Stimulated activated CD8-positive, alpha-beta memory T cell treated with anti-CD3 and anti-CD28 coated beads, Interleukin-15, amount 100 ng/mL, for 48 hours (primary cell): Measurements from ENCODE around the gene GLI1.
"Not testable (repeated sequence)": the region's sequence is repeated elsewhere in the genome, so short reads cannot be mapped to it uniquely, and the experiment has no call there.

Source experiments
- DNase-seq, 2 donors: peaks; one replicate each; pipeline ENCODE4 v3.0.0-alpha.2; 2020; ENCODE audit warnings: low read depth in 2 of 2

Gene GLI1

DNA sequence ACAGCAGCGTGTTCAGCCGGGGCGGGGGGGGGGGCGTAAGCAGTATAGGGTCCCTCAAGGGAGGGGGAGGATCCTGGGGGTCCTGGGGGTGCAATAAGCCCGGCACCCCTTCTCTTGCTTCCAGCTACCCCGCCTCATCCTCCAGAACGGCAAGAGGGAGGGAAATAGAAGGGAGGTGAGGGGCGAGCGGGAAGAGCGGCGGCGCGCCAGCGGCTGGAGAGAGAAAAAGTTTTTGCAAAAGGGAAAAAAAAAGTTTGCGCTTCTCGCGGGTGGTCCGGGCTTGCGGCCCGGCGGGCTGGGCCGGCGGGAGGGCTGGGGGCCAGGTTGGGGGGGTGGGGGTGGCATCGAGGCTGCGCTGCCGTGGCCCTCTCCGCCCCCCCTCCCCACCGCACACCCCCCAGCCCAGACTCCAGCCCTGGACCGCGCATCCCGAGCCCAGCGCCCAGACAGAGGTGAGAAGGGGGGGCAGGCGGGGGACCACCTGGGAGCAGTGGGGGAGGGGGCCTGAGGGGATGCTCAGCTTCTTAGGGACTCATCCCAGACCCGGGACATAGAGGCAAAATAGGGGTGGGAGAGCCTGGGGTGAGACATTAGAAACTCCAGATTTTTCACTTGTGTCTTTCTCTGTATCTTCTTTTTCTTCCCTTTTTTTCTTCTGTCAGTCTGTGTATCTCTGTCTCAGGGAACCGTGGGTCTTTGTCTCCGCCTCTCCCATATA, at the start of gene GLI1:
Gene GLI1 (plus strand): TSS at position 36 of the 718 bp plus-strand sequence. CDS start 3,907 bp downstream, outside the sequence.
- DNase-seq = no peak

DNA sequence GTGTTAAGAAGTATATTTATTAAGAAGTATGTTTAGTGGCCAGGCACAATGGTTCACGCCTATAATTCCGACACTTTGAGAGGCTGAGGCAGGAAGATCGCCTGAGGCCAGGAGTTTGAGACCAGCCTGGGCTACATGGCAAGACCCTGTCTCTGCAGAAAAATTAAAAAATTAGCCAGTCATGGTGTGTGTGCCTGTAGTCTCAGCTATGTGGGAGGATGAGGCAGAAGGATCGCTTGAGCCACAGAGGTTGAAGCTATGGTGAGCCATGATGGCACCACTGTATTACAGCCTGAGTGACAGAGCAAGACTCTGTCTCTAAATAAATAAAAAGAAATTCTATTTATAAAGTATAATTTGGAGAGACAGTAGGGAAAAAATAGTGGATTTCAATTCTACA, 49.1 kb upstream of the GLI1 start:
- no peak for DNase-seq

DNA sequence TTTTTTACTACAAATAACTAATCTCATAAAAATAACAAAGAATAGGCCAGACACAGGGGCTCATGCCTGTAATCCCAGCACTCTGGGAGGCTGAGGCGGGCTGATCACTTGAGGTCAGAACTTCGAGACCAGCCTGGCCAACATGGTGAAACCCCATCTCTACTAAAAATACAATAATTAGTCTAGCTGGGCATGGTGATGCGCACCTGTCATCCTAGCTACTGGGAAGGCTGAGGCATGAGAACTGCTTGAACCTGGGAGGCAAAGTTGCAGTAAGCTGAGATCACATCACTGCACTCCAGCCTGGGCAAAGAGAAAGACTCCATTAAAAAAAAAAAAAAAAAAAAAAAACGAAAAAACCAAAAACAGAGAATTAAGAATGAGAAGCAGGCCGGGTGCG, 45.4 kb upstream of the GLI1 start:
- DNase-seq = not testable (repeated sequence)

DNA sequence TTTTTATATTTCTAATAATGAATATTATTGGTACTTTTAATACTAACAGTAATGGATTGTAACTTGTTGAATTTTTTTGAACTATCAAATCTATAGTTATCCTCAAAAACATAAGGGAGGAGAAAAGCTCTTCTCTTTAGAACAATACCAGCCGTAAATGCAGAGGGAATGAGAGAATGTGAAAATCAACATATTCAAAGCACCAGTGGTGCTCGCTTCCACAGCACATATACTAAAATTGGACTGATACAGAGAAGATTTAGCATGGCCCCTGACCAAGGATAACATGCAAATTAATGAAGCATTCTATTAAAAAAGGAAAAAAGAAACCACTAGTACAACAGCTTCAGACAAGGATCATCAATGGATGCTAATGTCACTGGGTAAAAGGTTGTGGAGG, 44.5 kb upstream of the GLI1 start:
- no peak for DNase-seq

DNA sequence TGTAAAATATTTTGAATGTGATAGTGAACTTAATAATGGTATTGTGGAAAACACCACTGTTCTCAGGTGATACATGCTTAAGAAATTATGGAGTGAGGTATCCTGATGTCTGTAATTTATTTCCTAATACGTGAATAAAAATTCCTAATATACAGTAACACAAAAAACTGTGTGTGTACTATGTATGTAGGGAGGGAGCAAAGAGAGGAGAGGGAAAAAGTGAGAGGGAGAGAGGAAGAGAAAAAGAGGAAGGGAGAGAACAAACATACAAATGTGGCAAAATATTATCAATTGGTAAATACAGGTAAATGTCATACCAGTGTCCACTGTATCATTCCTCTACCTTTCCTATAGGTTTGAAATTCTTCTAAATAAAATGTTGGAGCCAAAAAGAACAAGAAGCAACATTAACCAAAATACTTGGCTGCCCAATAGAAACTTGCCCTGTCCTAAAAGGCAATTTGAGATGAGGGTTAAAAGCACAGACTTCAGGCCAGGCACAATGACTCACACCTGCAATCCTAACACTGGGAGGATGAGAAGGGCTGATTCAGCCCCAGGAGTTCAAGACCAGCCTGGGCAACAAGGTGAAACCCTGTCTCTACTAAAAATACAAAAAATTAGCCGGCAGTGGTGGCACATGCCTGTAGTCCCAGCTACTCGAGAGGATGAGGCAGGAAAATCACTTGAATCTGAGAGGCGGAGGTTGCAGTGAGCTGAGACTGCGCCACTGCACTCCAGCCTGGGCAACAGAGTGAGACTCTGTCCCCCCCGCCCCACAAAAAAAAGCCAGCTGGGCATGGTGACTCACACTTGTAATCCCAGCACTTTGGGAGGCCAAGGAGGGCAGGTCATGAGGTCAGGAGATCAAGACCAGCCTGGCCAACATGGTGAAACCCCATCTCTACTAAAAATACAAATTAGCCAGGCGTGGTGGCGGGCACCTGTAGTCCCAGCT, 43.3 kb upstream of the GLI1 start:
- DNase-seq = no peak

DNA sequence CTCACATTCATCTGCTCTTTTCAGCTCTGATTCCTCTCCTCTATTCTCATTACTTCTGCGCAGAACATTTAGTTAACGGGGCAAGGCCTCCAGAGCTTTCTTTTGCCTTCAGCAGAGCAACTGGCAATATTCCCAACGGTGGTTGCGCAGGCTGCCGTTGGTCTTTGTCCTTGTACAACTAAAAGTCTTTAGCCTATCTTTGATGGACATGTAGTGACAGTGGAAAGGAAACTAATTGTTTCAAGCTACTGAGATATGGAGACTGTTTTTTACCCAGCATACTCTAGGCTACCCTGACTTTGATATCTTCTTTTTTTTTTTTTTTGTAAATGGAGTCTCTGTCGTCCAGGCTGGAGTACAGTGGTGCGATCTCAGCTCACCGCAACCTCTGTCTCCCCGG, 41.3 kb upstream of the GLI1 start:
- DNase-seq = no peak

DNA sequence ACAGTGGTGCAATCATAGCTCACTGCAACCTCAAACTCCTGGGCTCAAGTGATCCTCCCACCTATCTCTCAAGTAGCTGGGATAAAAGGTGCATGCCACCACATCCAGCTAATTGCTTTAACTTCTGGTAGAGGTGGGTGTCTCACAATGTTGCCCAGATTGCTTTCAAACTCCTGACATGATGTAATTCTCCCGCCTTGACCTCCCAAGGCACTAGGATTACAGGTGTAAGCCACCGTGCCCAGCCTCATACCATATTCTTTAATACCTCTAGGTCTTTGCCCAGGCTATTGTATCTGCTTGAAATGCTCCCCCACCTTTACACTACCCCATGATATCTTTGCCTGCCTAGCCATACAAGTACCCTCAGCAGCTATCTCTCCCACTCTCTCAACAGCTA, 40.1 kb upstream of the GLI1 start:
- no peak for DNase-seq

DNA sequence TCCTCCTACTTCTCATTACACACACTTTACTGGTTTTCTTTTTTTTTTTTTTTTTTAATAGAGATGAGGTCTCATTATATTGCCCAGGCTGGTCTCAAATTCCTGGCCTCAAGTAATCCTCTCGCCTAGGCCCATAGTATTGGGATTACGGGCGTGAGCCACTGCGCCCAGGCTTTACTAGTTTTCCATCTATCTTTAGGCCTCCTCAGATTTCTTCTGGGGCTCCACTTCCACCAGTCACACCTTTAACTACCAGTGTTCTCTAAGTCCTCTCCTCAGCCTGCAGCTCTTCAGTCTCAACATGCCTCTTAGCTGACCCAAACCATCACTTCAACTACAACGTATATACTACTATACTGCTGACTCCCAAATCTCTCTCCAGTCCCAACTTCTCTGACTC, 39.1 kb upstream of the GLI1 start:
- DNase-seq = no peak

DNA sequence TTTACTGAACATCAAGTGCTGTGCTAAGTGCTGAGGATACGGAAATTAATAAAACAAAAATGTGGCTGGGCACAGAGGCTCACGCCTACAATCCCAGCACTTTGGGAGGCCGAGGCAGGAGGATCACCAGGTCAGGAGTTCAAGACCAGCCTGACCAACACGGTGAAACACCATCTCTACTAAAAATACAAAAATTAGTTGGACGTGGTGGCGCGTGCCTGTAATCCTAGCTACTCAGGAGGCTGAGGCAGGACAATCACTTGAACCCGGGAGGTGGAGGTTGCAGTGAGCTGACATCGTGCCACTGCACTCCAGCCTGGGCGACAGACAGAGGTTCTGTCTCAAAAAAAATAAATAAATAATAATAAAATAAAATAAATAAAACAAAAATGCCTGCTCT, 32.6 kb upstream of the GLI1 start:
- not testable (repeated sequence) for DNase-seq

DNA sequence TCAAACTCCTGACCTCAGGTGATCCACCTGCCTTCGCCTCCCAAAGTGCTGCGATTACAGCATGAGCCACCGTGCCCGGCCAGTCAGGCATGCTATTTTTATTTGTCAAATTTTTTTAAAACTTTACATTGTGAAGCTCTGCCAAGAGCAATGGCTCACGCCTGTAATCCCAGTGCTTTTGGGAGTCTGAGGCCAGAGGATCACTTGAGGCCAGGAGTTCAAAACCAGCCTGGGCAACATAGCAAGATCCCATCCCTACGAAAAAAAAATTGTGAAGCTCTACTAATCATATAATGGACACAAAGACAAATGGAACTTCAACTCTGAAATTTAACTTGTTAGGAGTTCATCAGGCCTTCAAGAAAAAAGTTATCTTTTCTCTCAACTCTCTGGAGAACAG, 30.6 kb upstream of the GLI1 start:
- DNase-seq = no peak

DNA sequence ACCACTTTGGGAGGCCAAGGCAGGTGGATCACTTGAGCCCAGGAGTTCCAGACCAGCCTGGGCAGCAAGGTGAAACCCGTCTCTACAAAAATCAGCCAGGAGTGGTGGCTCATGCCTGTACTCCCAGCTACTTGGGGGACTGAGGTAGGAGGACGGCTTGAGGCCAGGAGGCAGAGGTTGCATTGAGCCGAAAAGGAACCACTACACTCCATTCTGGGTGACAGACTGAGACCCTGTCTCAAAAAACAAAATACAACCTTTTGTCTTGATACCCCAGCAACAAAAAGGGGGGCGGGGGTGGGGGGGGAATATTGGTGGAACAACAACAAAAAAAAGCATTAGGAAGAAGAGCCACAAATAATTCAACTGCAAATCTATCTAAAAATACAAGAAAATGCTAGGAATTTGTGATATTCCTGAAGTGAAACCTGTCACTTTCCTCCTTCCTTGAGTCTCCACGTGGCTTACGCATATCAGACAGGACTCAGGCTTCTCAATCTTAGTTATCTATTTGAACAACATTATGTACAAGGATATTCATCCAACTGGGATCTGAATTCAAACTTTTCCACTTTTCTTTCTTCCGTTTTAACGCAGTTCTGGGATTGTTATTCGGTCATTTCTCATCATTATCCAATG, 30.0 kb upstream of the GLI1 start:
- no peak for DNase-seq

DNA sequence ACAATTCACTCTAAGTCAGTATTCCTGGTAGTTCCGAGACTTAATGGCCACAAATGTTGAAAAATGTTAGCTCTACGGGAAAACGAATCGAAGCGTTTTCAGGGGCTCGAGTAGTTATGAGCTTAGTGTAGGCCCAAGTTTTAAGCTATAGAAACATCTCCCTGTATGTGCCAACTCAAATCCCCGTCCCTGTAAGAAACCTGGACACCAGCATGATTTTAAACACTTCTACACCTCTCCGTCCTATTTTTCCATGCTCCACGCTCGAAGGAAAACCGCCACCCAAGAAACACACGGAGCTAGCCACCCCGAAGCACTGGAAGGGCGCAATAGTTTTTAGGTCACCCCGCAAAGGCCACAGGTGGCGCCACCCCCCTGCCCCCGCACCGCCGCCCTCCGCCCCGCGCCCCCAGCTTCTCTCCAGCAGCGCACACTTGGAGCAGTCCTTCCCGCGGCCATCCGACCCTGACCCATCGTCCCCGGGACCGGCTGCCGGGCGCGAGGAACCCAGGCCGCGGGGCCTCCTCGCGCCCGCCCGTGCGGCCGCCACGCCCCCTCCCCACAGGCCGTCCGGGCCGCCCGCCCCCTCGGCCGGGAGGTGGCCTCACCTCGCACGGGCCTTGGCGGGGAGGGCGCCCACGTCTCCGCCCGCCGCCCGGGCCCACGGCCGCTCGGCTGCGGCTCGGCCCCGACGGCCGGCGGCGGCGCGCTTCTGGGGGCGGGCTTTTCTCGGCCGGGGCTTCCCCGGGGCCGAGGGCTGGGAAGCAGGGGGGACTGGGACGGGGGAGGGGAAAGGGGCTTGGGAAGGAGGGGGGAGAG, 29.3 kb upstream of the GLI1 start:
- peak in 1 of 2 donors; percentile 61 for DNase-seq

DNA sequence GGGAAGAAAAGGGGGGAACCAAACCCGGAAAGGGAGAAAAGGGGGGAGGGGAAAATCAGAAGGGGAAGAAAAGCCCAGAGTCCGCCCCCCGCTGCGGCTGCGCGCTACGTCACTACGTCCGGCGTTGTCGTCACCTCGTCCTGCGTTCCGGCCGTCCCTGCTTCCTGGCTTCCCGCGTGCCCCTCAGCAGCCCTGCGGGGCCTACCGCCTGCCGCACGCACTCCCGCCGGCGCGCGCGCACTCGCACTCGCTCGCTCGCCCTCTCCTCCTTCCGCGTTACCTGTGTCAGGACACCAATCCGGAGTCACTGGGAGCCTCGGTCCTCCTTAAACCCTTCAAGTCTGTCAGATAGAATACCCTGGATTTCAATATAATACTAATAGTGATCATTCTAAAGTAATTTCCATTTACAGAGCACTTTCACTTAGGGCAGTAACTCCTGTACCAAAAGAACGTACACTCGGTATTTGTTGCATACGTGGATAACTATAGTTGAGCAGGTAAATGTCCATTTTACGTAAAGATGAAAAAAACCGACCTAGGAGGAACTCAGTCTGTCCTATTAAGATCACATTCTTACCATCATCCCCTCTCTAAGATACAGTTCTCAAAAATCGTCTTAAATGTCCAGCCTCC, 28.5 kb upstream of the GLI1 start, which contains the start of gene R3HDM2:
Gene R3HDM2 (minus strand): TSS at position 113 of the 636 bp plus-strand sequence. CDS start 120,615 bp downstream, outside the sequence.
- DNase-seq = peak; percentile 93

DNA sequence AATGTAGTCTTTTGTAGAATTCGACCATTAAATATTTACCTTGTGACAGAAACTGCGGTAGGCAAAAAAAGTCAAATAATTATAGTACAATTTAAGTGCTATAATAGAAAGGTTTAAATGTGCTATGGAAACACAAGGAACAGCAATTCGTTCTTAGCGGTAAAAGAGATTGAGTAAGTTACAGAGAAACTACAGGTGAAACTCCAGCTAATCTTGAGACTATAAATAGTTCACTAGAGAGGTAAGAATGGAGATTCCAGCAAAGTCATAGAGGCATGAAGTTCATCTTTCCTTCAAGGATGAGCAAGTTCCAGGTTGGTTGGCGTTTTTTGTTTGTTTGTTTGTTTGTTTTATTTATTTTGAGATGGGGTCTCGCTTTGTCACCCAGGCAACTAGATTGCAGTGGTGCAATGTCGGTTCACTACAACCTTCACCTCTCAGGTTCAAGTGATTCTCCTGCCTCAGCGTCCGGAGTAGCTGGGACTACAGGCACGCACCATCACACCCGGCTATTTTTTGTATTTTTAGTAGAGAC, 27.9 kb upstream of the GLI1 start:
- DNase-seq = no peak

DNA sequence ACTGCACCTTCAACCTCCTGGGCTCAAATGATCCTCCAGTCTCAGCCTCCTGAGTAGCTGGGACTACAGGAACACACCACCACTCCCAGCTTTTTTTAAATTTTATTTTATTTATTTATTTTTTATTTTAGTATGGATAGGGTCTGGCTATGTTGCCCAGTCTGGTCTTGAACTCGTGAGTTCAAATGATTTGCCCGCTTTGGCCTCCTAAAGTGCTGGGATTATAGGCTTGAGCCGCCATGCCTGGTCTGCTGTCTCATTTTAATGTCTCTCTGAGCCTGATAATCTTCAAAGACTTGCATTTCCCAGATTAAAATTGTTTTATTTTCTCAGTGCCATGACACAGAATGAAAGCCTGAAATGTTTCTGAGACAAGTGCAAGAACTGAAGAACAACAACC, 26.2 kb upstream of the GLI1 start:
- no peak for DNase-seq

DNA sequence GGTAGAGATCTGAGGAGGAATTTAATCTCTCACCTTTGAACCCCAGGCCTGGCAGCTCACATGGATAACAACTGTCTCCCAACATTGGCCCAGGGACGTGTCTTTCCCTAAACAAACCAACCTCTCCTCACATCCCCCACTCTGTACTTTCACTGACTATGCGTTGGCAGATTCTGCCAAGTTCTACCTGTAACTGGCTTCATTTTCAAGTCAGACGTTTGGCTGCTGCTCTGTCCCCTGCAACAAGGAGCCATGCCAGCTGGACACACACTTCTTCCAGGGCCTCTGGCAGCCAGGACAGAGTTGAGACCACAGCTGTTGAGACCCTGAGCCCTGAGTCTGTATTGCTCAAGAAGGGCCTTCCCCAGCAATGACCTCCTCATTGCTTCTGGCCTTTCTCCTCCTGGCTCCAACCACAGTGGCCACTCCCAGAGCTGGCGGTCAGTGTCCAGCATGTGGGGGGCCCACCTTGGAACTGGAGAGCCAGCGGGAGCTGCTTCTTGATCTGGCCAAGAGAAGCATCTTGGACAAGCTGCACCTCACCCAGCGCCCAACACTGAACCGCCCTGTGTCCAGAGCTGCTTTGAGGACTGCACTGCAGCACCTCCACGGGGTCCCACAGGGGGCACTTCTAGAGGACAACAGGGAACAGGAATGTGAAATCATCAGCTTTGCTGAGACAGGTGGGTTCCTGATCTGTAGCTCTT, 24.9 kb upstream of the GLI1 start, which contains the start of gene INHBC:
Gene INHBC (plus strand): TSS at position 268 of the 707 bp plus-strand sequence. CDS start 103 bp downstream, at position 371.
- no peak for DNase-seq

DNA sequence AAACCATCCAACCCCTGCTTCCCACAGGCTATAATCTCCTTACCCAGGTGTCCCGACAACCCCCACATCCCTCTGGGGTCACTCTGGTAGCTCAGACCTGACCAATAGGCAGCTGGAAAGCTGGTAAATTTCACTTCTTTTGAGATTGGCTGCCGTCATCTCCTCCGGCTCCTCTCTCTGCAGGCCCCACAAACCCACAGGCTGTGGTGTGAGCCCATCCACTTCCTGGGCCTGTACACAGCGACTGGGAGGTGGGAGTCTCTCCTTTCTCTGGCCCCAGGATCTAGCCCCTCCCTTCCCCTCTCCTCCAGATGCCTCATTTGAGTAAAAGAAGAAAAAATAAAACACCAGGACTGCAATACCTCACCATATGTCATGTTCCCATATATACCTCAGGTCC, 24.3 kb upstream of the GLI1 start:
- DNase-seq = no peak

DNA sequence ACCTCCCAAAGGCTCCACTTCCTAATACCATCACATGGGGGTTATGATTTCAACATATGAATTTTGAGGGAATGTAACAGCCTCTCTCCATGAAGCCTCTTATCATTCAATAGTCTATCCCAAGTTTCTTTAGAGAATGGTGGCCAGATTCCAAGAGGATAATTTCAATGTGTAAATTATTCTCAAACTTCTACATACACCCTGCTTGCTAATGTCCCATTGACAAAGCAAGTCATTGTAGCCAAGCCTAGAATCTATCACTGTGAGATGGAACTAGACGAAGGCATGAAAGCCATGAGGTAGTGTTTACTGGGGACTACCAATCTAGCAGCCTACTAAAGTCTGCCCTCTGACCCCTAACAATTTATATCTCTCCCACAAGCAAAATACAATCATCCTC, 21.2 kb upstream of the GLI1 start:
- DNase-seq = no peak

DNA sequence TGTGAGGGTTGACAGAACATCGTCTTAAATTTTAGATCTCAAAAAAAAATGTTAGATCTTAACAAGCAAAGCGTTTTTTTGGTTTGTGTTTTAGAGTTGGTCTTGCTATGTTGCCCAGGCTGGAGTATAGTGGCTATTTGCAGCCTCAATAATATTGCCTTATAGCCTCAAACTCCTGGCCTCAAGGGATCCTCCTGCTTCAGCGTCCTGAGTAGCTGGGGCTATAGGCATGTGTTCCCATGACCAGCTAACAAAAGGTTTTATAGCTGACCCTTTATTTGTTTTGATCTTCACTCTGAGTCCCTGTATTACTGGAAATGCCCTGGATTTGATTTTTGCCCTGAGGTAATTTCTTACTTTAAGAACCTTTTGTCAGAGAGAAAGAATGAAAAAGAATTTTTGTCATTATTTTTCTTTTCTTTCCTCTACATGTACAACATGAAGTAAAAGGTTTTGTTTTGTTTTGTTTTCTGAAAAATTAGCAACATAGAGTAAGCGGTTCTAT, 19.8 kb upstream of the GLI1 start:
- DNase-seq = no peak

DNA sequence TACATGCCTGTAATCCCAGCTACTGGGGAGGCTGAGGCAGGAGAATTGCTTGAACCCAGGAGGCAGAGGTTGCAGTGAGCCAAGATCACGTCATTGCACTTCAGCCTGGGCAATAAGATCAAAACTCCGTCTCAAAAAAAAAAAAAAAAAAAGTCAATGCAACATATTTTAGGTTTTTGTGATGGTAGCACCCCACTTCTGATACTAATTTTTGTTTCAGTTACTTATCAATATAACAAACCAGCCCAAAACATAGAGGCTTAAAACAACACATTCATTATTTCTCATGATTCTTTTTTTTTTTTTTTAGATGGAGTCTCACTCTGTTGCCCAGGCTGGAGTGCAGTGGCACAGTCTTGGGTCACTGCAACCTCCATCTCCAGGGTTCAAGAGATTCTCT, 18.2 kb upstream of the GLI1 start:
- DNase-seq = not testable (repeated sequence)
